ELR (cell line): ENCODE data around the gene P2RY2.

Source experiments
- DNase-seq: peaks from one replicate; pipeline ENCODE4 v3.0.0-alpha.2; 2015; ENCODE audit warnings: low read depth

The P2RY2 gene

DNA sequence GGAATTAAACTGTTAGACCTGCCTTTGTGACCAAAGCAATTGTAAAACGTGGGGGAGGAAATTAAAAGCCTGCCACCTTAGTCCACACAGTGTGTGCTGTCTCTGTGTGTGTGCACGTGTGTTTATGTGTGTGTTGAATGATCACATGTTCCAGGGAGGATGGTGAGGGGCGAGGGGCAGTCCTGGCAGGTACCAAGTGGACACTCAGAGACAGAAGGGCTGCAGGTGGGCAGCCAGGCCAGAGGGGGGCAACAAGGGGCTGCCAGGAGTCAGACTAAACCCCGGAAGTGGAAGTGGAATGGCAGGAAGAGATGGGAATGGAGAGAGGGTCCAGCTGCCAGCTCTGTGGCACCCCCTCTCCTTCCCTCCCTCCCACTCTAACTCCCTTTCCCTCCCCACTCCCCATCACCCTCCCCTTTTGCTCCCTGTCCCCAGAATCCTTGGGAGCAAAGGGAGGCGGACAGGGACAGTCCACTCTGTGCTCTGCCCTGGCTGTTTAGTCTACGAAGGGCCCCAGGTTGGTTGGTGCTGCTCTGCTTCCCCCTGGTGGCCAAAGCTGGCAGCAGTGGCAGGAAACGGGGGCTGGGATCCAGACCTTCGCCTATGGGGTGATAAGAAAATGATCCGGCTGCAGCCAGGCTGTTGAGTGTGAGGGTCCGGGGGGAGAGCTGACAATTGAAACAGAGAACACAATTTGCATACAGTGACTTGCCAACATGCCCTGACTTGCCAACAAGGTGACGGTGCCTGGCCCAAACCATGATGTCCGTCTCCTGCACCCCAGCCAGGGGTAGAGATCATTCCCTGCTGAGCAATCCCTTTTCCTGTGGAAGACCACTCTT lies 24.4 kb downstream of the P2RY2 start:
- DNase-seq, result peak; percentile 79

DNA sequence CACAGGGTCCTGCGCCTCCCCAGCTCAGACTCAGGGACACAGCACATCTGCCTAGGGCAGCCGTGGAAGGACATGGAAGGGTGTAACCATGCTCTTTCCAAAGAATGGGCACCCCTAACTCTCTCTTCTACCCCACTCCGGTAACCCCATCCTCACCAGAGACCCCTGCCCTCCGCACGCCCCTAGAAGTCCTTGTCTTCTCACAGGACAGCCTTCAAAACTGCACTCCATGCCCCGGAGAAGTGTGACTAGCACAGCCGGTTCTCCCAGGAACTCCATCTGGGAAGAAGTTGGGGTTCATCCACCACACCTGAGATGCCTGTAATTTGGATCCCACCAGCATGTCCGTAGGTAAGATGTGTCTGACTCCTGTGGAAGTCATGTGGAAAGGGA lies 25.0 kb downstream of the P2RY2 start:
- DNase-seq, result no peak

DNA sequence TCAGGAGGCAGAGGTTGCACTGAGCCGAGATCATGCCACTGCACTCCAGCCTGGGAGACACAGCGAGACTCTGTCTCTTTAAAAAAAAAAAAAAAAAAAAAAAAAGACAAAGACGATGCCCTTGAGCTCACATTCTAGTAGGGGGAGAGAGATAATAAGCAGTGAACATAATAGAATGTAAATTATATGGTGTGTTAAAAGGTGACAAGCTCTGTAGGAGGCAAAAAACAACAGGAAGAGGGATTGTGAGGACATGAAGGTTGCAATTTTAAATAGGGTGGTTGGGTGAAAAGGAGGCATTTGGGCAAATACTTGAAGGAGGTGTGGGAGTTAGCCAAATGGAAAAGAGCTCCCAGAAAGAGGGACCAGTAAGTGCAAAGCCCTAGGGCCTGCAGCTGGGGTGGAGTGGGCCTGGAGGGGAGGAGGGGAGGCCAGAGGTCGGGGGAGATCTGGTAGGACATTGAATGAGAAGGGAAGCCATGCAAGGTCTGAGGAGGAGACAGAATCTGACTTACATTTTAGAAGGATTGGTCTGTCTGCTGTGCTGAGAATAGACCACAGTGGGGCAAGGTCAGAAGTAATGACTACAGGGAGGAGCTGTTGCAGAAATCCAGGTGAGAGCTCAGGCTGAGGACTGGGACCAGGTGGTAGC lies 26.6 kb downstream of the P2RY2 start:
- no peak for DNase-seq

DNA sequence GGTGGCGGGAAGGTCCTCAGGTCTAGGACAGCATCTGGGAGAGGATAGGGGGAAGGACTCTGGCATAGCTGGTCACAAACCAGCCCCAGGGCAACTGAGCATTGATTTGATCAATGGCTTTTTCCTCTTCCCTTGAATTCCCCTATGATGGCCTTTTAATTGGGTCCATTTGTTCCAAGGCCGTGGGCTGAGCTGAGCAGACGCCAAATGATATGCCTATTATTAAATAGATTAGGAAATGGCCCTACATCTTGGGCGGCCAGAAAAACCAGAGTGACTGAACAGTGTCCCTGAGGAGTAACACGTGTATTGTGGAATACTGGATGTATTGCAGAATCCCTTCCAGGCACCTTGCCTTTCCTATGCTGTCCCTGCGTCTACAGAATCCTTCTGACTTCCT lies 27.4 kb downstream of the P2RY2 start:
- DNase-seq, result no peak

DNA sequence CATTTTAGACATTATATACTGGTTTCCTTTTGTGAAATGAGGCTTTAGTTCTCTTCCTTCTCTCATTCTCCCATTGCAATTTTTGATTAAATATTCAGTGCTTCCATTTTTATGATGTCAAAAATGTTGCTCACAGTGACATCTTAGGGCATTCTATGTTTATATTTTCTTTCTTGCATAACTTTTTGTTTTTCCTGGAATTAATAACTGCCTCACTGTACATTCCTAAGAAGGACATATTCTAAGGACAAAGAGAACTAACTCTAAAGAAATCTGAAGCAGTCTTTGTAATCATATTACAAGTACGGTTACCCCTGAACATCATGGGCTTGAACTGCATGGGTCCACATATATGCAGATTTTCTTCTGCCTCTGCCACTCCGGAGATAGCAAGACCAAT lies 28.2 kb downstream of the P2RY2 start:
- DNase-seq, result no peak

DNA sequence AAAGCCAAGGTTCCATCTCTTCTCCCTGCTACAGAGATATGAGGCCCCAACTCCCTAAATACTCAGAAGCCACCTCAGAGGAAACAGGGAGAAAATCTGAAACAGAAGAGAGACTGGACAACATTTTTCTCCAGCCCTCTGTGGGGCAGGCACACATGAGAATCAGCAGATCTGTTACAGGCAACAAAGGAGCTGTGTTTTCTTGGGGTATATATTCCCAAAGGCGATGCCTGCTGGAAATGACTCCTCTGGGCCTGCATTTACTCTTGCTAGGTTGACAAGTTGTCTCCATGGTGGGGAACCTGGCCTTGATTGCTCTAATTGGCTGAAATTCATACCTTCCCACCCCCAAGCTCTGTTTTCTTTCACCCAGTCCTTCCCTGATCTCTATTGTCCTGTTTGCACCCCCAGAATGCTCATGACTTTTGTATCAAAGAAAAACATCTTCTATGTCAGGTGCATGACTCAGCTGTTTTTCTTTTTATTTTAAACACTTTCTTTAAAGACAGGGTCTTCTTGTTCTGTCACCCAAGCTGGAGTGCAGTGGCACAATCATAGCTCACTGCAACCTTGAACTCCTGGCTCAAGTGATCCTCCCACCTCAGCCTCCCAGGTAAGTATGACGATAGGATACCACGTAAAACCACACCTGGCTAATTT lies 30.6 kb downstream of the P2RY2 start:
- no peak for DNase-seq

DNA sequence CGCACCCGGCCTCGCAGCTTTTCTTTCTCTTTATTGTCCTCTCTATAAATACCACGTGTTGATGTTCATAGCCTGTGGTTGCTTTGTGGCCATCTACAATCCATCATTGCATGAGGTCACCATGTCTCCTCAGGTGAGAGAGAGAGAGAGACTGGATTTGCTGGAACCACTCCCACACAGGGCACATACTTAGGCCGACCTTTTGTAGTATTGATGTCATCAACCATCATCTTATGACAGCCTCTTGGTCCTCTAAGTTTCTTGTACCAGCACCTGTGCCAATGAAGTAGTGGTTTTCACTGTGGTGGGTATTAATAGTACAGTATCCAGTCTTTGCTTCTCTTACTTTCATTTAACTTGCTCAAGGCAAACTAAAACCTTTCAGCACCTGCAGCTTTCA lies 31.2 kb downstream of the P2RY2 start:
- no peak for DNase-seq

DNA sequence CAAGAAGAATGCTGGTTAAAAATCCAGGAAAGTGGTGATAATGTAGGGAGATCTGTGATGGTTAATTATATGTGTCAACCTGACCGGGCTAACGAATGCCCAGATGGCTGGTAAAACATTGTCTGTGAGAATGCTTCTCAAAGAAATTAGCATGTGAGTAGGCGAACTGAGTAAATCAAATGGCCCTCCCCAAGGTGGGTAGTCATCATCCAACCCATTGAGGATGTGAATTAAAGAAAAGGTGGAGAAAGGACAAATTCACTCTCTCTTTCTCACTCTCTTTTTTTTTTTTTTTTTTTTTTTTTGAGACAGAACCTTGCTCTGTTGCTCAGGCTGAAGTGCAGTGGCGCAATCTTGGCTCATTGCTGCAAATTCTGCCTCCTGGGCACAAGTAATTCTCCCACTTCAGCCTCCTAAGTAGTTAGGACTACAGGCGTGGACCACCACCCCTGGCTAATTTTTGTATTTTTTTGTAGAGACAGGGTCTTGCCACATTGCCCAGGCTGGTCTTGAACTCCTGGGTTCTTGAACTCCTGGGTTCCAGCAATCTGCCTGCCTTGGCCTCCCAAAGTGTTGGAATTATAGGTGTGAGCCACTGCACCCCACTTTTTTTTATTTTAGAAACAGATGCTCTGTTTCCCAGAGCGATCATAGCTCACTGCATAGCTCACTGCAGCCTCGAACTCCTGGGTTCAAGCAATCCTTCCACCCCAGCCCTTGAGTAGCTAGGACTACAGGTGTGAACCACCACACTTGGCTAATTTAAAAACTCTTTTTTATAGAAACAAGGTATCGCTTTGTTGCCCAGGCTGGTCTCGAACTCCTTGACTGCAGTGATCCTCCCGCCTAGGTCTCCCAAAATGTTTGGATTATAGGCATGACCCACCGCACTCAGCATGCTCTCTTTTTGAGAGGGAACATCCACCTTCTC lies 32.0 kb downstream of the P2RY2 start:
- no peak for DNase-seq

DNA sequence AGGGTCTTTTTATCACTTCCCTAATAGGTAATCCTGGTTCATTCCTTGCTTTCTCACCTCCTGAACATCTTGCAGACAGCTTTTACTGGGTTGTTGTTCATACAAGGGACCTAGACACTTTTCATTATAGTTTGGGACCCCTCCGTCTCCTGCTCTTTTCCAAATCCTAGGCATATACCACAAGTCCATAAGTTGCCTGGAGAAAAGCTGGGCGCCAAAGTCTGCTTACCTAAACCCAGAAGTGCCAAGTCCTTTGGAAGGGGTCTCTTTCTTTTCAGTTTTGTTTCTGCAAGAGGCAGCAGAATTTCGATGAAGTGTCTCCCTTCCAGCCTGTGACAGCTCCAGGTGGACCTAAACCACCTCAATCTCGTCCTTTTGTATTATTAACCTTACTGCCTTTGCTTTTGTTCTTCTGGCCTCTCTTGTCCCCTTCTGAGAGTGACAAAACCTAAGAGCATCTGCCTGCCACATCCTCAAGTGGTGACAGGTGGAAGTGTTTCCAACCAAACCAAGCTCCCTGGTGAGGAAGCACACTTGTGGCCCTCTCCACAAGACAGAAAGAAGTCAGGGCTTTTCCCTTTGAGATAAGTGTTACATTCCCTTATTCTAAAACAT lies 34.6 kb downstream of the P2RY2 start:
- DNase-seq, result peak; percentile 28

DNA sequence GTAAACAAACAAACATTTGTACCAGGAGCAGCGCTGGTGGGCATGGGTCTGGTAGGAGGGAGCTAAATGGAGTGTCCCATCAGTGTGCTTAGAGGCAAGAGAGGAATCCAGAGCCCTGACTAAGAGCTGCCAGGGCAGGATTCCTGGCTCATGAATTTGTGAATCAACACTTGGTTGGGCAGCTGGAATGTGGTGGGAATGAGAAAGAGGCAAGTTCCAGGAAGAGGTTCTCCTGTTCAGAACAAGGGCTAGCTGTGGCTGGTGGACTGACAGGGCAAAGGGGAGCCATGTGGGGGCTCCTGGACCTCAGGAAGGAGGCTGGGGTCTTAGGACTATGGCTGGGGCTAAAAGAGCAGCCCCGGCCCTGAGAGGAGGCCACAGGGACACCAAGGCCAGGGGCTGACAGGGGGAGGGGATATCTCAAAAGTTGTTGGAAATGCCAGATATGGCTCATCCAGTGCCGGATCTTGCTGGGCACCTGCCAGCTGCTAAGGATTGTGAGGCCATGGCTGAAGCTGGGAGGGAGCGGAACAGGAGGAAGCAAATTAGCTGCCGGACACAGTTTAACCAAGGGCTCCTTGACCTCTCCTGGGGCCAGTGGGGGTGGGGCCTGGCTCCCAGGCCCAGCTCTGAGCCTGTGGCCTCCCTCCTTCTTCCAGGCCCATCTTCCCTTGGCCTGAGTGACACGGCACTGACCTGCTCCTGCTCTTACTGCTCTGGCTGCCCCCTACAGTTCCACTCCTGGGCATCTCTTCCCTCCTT lies 39.4 kb downstream of the P2RY2 start:
- peak; percentile 95 for DNase-seq

DNA sequence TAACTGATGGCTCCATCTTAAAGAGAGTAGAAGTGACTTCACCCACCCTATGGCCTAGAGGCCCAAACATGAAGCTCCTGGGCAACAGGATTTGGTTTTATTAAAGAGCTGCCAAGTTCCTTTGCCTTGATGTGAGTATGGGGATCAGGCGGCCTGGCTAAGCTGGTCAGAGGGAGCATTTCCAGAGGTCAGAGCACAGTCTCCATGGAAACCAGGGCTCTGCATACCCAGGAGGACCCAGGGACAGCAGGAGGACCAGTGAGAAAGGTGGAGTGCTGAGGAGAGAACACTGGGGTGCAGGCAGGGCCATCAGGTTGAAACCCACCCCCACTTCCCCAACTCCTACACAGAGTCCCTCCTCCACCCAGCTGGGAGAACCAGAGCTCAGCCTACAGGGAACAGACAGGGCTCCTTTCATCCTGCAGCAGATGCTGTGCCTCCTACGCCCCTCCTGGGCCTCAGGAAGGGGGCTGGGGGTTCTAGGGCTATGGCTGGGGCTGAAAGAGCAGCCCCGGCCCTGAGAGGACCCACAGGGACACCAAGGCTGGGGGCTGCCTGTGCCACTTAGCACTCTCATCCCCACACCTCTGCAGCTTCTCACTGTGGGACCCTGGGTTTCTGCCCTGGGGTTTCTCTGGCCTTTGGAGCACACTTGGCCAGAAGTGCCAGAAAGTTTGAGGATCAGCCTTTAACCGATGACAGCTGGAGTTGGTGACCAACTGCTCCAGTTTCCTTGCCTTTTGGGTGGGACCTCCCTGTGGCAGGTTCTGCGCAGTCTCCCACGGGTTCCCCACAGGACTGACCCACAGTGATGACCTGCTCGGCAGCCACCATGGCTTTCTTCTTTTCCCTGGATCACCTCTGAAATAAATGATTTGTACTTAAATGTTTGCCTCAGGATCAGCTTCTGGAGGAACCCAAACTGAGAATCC lies 40.3 kb downstream of the P2RY2 start:
- DNase-seq, result no peak

DNA sequence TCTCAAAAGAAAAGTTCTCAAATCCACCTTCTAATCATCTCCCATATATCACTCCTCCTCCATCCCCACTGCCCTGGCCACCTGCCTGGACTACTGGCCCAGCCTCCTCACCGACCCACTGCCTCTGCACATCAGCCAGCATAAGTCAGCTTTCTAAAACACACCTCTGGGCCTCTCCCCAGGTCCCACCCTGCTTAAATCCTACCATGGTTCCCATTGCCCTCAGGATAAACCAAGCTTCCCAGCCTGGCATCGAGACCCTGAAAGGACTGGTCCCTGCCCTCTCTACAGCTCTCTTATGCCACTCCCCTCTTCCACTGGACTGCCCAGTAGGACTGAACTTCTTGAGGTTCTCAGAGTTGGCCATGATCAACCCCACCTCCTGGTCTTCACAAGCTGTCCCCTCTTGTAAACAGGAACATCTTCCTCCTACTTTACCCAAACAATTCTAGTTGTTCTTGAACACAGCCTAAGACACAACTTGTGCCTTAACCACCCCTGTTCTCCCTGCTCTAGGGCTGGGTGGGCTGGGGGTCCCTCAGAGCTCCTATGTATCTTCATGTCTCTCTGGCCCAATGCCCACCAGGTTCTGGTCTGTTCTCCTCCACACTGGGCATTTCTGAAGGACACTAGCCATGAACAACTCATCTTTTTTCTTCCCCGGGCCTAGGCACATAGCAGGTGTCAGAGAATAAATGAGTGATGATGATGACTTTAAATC lies 41.5 kb downstream of the P2RY2 start:
- no peak for DNase-seq

DNA sequence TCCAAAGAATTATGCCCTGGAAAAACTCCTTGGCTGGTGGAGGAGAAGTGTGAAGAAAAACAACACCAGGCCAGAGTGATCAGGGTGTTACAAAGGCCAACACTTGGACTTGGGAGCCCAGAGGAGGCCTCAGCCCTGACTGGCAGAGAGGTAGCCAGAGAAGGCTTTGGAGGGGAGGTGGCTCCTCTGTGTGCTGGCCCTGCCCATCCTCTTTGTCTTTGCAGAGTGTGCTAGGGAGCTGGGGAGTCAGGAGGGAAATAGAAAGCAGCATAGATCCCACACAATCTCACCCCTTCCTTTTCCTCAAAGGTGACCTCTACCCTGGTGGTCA lies 42.0 kb downstream of the P2RY2 start:
- no peak for DNase-seq

DNA sequence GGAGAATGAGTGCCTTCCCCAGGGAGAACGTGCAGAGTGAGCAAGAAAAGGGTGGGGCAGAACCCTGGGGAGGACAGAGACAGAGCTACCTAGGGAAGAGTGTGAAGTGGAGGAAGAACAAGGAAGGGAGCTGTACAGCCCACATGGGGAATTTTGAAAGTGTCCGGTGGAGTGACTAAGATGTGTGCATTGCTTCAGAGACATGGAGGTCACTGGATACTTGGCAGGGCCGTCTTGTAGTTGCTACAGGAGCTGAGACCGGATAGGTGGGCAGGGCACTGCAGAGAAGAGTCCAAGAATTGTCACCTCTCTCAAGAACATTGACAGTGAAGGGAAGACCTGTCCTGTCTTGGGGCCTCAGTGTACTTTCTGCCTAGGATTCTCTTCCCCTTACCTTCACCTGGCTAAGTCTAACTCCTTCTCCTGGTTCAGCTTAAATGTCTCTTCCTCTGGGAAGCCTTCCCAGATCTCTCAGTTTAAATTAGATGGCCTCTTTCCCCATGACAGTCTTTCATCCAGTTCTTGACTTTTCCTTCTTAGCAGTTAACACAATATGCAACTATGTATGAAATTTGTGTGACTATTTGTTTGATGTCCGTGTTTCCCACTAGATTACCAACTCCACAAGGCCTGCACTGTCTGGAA lies 44.9 kb downstream of the P2RY2 start:
- DNase-seq, result peak; percentile 42

DNA sequence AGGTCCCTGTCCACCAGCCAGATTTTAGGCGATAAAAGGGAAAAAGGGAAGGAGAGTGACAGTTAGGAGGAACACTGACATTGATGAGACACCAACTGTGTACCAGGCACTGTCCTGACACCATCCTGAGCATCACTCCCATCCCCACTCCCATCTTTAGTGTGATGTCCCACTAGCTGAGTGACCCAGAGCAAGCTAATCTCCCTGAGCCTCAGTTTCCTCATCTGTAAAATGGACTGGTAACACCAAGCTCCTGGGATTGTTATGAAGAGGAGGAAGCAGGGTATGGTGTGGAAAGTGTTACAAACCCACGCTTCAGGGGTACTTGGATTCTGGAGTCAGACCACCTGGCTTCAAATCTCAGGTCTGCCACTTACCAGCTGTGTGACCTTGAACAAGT lies 45.6 kb downstream of the P2RY2 start:
- no peak for DNase-seq

DNA sequence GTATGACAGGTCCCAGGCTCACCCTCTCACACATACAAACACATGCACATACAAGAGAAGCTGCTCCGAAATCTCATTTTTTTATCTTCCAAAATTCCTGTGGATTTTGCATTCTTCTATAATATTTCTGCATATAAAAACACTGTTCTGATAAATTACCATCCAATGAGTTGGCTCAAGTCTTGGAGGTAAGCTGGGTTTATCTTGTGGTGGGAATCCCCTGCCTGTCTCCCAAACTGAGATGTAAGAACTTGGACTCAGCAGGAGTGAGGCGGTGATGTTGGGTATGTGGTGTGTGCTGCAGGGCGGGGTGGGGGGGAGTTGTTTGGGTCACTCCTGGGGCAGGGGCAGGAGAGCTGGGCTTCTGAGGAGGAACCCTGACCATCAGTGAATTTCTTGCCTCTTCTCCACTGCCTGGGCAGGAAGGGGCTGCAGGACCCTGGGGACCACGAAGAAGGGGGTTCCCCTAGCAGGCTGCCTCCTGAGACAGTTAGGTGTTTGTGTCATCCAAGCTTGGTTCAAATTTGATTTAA lies 47.3 kb downstream of the P2RY2 start:
- DNase-seq, result no peak

DNA sequence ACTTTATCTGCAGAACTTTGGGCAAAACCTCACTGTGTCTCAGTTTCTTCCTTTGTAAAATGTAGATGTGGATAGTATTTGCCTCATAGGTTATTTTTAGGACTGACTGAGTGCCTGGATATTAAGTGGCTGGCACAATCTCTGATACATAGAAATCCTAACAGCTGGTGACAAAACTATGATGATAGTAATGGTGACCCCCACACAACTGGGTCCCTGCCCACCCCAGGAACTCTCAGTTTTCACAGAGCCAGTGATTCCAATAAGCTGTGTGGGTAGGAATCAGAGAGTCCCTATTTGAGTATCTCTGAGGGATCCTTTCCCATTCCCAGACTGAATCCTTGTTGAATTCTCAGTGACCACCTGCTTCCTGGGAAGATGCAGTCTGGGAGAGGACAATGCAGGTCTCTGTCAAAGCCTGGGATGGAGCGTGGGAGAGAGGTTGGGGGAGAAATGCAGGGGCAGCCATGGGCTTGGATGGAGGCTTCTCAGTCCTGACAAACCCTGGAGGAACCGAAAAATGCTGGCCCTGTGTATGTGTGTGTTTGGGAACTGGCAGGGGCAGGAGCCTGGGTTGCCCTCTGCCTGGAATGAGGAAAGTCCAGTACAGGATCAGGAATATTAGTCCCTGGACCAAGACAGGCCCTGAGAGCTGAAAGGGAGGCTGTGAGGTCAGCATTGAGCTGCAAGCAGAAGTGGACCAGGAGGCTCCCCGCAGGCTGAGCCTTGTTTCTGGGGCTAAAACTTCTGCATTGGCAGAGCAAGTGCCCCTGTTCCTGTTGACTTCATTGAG lies 48.0 kb downstream of the P2RY2 start:
- no peak for DNase-seq

DNA sequence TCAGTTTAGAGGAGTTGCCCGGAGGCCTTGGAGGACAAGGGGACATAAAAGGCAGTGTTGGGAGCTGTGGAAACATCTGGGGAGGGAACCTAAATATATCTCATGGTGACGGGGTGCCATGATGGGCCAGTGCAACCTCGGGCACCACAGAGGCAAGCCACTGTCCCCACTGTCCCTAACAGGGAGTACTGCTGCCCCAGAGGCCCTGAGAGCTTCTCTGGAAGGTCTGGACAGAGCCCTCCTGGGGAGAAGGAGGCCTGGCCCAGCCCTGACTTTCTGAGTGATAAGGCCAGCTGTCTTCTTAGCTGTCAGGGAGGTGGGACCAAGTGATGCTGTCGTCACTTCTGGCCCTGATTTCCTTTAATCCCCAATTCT lies 48.6 kb downstream of the P2RY2 start:
- DNase-seq, result no peak
